K562 (cell line): ENCODE data around the gene RFT1. TPM values are rescaled to one million over a fixed set of nuclear protein-coding genes. Genes with fewer than 3 reads are reported as not detected.

Experiments used
- BCOR ChIP-seq: fragments of 450-650 bp; IDR thresholded peaks from 2 replicates; pipeline ENCODE4 v1.6.1; 2016
- CBX1 ChIP-seq: sonication (generic); IDR thresholded peaks from 2 replicates; pipeline ENCODE4 v1.6.1; 2016; ENCODE audit warnings: antibody characterized with exemption, low read depth, mild to moderate bottlenecking
- EGR1 ChIP-seq: fragments of 450-650 bp; conservative IDR thresholded peaks from 2 replicates; pipeline ENCODE4 v1.6.1; 2017; ENCODE audit warnings: mild to moderate bottlenecking
- HDAC2 ChIP-seq: fragments of 450-650 bp; IDR thresholded peaks from 2 replicates; pipeline ENCODE4 v1.6.1; 2016; ENCODE audit warnings: mild to moderate bottlenecking
- HIVEP1 ChIP-seq: fragments of 250-450 bp; sonication (Bioruptor Pico); IDR thresholded peaks from 2 replicates; pipeline ENCODE4 v1.4.0; 2020; ENCODE audit warnings: mild to moderate bottlenecking
- KDM1A ChIP-seq, 2 experiments: fragments of 450-650 bp; IDR thresholded peaks; 2 replicates each; pipeline ENCODE4 v1.6.1; 2016; ENCODE audit warnings: mild to moderate bottlenecking in 2 of 2
- KDM5B ChIP-seq: fragments of 200-600 bp; sonication (generic); IDR thresholded peaks from 2 replicates; pipeline ENCODE4 v1.6.1; 2012; ENCODE audit warnings: low read depth, mild to moderate bottlenecking, moderate library complexity, low read length, control low read depth, inconsistent platforms; ENCODE audit not compliant: insufficient replicate concordance
- MAZ ChIP-seq, 2 experiments: fragments of 450-650 bp in 1 of 2; sonication (generic) in 1 of 2; formaldehyde crosslinking; IDR thresholded peaks in 1 of 2; conservative IDR thresholded peaks in 1 of 2; 2 replicates each; pipeline versions ENCODE4 v1.4.0 to v1.5.0; 2020; ENCODE audit warnings: mild to moderate bottlenecking in 1 of 2, missing genetic modification reagents in 1 of 2
- NRF1 ChIP-seq, 2 experiments: fragments of 450-650 bp; IDR thresholded peaks in 1 of 2; conservative IDR thresholded peaks in 1 of 2; 2 replicates each; pipeline ENCODE4 v1.6.1; 2014; ENCODE audit warnings: mild to moderate bottlenecking in 2 of 2
- PCBP1 ChIP-seq: fragments of 200-400 bp; formaldehyde crosslinking; IDR thresholded peaks from 2 replicates; pipeline ENCODE4 v1.6.1; 2018; ENCODE audit warnings: mild to moderate bottlenecking, low read depth, low read length; ENCODE audit not compliant: poor library complexity, severe bottlenecking
- PHF8 ChIP-seq: fragments of 200-600 bp; sonication (generic); IDR thresholded peaks from 2 replicates; pipeline ENCODE4 v1.6.1; 2012; ENCODE audit warnings: mixed run types, mild to moderate bottlenecking, inconsistent platforms, low read length, moderate library complexity, borderline replicate concordance
- SIN3A ChIP-seq, 2 experiments: fragments of 150-350 bp in 1 of 2; IDR thresholded peaks; 2 replicates each; pipeline ENCODE4 v1.6.1; 2011 to 2016; ENCODE audit warnings: borderline replicate concordance in 2 of 2, low read depth in 2 of 2, low read length in 2 of 2, mild to moderate bottlenecking in 2 of 2, moderate library complexity in 2 of 2; ENCODE audit not compliant: control insufficient read depth in 1 of 2
- TBP ChIP-seq: optimal IDR thresholded peaks from 2 replicates; pipeline ENCODE3; 2011; ENCODE audit warnings: low read depth, low read length, improper control_type of control experiment
- ZBTB7A ChIP-seq: IDR thresholded peaks from 2 replicates; pipeline ENCODE4 v1.6.1; 2011; ENCODE audit warnings: low read depth, mild to moderate bottlenecking, low read length, moderate library complexity, borderline replicate concordance; ENCODE audit not compliant: control insufficient read depth
- polyA plus RNA-seq, 8 experiments: library from polyadenylated mRNA; depleted of rRNA in 4 of 8; stranded (reverse) in 5 of 8; unstranded in 3 of 8; fragments of >200 nt; fragmentation: Nextera tagmentation in 2 of 8; fragmentation: Illumina TruSeq in 1 of 8; extraction: Ambion mirVana in 2 of 8; extraction: Trizol in 1 of 8; gene quantifications; 2 replicates each; pipeline versions ENCODE4 v1.2.1 to v1.2.3, GENCODE V29; 2011 to 2014; ENCODE audit warnings: inconsistent platforms in 1 of 8, missing spikeins in 1 of 8
- total RNA-seq, 7 experiments: library from RNA; depleted of rRNA in 6 of 7; stranded (reverse); fragments of >200 nt in 6 of 7; fragmentation: Illumina TruSeq in 2 of 7; extraction: Trizol in 2 of 7; gene quantifications; 2 replicates each; pipeline versions ENCODE4 v1.2.1 to v1.2.3, GENCODE V29; 2011 to 2021; ENCODE audit warnings: low replicate concordance in 1 of 7
- TF ChIP-seq, protein P1 (sequence below): IDR thresholded peaks from 2 replicates; pipeline ENCODE4 v1.6.1; 2011; ENCODE audit not compliant: insufficient read length; ENCODE audit errors: extremely low read depth
- TF ChIP-seq, protein P2 (sequence below), 3 experiments: IDR thresholded peaks in 2 of 3; conservative IDR thresholded peaks in 1 of 3; 2 replicates each; pipeline ENCODE4 v1.5.1; 2011 to 2012; ENCODE audit warnings: low read length in 3 of 3, mild to moderate bottlenecking in 3 of 3, control low read depth in 2 of 3, improper control_type of control experiment in 1 of 3, inconsistent platforms in 1 of 3, low read depth in 1 of 3, mixed read lengths in 1 of 3, moderate library complexity in 1 of 3; ENCODE audit not compliant: insufficient read depth in 2 of 3
- TF ChIP-seq, protein P3 (sequence below): sonication (generic); formaldehyde crosslinking; IDR thresholded peaks from 2 replicates; pipeline ENCODE4 v1.8.0; 2022; ENCODE audit warnings: missing genetic modification reagents, mild to moderate bottlenecking, moderate library complexity, borderline replicate concordance

RFT1 gene
- total and polyA plus RNA-seq, 9 of the 15 experiments (the other 6 are each of a cell fraction or from before 2014, with no cell fraction given): 4.4 to 23.8 (median 8.9) TPM

DNA sequence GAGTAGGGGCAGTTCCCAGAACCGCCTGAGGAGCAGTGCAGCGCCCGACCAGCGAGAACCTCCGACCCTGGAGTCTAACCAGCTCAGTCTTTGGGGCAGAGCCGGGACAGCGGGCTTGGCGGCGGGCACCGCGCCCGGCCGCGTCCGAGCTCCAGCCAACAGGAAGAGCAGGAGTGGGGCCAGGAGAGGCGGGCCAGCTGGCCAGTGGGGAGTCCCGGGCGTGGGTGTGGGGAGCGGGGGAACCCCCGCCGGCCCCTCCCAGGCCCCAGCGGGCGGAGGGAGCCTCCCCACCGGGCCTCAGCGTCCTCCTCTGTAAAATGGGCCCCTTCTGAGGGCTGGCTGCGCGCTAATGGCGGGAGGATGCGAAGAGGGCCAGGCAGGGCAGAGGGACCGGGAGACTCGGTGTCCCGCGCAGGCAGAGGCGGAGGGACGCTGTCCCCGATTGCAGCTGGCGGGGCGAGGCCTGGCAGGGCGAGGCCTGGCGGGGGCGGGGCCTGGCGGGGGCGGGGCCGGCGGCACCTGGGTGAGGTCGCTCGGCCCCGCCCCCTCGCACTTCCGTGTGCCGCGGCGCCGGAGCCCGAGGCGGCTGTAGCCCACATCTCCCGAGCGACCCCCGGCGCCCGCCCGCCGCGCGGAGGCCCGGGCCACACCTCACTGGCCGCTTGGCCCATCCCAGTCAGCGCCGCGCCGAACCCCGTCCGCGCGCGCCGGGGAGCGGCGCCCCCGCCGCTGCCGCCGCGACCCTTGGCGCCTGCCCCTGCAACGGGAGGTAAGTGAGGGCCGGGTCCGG, 30.6 kb upstream of the RFT1 start, which contains the start of gene PRKCD (continued):
- peak; percentile 65 for TF ChIP-seq EGR1
- TF ChIP-seq KDM1A (IDR thresholded peaks at IDR 0.05): peak in 1 of 2 experiments; percentile 44; a peak in 2 of 4 replicates
- peak; percentile 30 for TF ChIP-seq PCBP1
- peak; percentile 46 to 47; a peak in 3 of 4 replicates for TF ChIP-seq NRF1 (conservative IDR thresholded peaks at IDR 0.05 in 1 of 2, IDR thresholded peaks at IDR 0.05 in 1 of 2)
- TF ChIP-seq BCOR: 0 out of 2 replicates have a peak, but pooled peaks have one; percentile 26
- TF ChIP-seq KDM5B: peak; percentile 36
- peak; percentile 73; the same call in 1 of the 2 replicates for TF ChIP-seq PHF8
- peak; percentile 51; the same call in 1 of the 2 replicates for TF ChIP-seq ZBTB7A
- TF ChIP-seq MAZ (CRISPR knock-in tag; conservative IDR thresholded peaks at IDR 0.05 in 1 of 2, IDR thresholded peaks at IDR 0.05 in 1 of 2): 0 out of 4 replicates have a peak, but pooled peaks of 1 of the 2 experiments have one; percentile 45
- TF ChIP-seq, protein P1, sequence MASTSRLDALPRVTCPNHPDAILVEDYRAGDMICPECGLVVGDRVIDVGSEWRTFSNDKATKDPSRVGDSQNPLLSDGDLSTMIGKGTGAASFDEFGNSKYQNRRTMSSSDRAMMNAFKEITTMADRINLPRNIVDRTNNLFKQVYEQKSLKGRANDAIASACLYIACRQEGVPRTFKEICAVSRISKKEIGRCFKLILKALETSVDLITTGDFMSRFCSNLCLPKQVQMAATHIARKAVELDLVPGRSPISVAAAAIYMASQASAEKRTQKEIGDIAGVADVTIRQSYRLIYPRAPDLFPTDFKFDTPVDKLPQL: no peak
- TF ChIP-seq, protein P2, sequence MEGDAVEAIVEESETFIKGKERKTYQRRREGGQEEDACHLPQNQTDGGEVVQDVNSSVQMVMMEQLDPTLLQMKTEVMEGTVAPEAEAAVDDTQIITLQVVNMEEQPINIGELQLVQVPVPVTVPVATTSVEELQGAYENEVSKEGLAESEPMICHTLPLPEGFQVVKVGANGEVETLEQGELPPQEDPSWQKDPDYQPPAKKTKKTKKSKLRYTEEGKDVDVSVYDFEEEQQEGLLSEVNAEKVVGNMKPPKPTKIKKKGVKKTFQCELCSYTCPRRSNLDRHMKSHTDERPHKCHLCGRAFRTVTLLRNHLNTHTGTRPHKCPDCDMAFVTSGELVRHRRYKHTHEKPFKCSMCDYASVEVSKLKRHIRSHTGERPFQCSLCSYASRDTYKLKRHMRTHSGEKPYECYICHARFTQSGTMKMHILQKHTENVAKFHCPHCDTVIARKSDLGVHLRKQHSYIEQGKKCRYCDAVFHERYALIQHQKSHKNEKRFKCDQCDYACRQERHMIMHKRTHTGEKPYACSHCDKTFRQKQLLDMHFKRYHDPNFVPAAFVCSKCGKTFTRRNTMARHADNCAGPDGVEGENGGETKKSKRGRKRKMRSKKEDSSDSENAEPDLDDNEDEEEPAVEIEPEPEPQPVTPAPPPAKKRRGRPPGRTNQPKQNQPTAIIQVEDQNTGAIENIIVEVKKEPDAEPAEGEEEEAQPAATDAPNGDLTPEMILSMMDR (IDR thresholded peaks at IDR 0.05 in 2 of 3, conservative IDR thresholded peaks at IDR 0.05 in 1 of 3; ENCODE audit: insufficient read depth in 2 of 3, low read depth in 1 of 3, low read length in 3 of 3): peak in 1 of 3 experiments; percentile 15; a peak in 2 of 6 replicates
- TF ChIP-seq CBX1: 0 out of 2 replicates have a peak, but pooled peaks have one; percentile 34
- 0 out of 2 replicates have a peak, but pooled peaks have one; percentile 52 for TF ChIP-seq HIVEP1 (CRISPR knock-in tag)
- TF ChIP-seq, protein P3, sequence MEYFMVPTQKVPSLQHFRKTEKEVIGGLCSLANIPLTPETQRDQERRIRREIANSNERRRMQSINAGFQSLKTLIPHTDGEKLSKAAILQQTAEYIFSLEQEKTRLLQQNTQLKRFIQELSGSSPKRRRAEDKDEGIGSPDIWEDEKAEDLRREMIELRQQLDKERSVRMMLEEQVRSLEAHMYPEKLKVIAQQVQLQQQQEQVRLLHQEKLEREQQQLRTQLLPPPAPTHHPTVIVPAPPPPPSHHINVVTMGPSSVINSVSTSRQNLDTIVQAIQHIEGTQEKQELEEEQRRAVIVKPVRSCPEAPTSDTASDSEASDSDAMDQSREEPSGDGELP: peak; percentile 74; the same call in 1 of the 2 replicates
- TF ChIP-seq SIN3A (IDR thresholded peaks at IDR 0.05; ENCODE audit: borderline replicate concordance in 2 of 2, control insufficient read depth in 1 of 2, low read depth in 2 of 2, low read length in 2 of 2): peak in 1 of 2 experiments; percentile 42; a peak in 1 of 4 replicates
- TF ChIP-seq TBP: peak; percentile 9
- TF ChIP-seq HDAC2: no peak
